NCI-H226 (cell line): ENCODE data around the gene TNFSF8.

ENCODE experiments used
- DNase-seq: peaks from one replicate; pipeline ENCODE4 v3.0.0-alpha.2; 2015

TNFSF8 gene

DNA sequence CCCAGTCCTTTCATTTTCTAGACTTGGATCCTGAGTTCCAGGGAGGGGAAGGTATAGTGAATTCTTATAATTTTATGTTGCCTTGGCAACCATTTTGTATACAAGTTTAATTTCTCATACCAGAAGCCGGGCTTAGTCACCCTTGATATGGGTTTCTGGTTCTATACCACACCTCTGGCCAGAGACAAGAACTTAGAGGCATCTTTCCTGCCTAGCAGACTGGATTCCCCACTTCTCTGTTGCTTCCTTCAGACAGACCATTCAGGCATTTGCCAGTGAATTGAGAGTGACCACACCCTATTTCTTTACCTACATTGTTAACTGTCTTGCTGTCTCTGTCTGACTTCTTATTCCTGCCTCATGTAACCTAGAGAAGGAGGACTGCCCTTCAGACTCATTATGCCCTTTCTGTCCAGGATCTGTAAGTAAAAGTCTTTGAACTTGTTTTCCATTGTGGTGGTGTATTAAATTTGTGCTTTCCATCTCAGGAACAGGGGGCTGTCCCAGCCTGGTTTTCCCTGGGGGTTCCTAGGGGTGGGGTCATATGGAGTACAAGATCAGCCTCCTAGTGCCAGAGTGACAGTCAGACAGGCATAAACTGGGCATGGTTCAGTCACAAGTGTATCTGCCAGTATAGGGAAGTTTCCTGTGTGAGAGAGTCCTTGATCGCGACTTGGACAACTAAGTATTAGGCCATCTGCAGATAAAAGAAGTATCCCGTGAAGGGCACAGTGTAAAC lies 27.4 kb downstream of the TNFSF8 start:
- peak; percentile 67 for DNase-seq

DNA sequence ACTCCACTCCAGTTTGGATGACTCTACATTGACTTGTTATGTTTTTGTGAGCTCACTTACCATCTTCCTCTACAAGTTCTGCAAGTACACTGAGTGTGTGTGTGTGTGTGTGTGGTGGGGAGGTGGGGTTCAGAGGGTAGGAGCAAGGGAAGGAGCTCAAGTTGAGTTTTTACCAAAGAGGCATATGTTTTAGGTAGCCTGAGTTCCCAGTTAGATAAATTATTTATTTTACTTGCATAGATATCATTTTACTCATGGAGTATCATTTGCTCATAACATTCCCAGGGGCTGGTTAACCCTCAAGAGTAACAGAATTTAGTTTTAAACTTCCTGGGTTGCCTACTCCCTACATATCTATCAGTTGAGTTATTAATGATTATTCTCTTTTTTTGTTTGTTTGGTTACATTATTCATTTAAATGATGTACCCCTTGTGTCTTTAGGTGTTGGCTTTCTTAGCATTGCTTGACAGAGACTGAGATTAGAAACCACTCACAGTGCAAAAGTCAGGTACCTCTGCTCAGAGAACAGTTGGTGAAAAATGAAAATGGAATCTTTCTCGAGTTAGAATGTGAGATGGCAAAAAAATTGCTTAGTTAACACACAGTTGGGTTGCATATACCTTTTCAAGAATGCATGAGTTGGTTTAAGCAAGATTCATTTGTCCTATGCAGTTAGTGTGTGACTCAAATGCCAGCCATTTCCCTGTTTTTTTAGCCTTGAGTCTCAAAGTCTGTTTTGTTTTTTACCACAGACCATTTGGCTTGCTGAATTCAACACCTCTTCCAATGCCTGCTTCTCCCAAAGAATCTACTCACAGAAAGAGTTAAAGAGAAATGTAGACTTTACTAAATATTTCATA lies 29.2 kb downstream of the TNFSF8 start:
- peak; percentile 65 for DNase-seq

DNA sequence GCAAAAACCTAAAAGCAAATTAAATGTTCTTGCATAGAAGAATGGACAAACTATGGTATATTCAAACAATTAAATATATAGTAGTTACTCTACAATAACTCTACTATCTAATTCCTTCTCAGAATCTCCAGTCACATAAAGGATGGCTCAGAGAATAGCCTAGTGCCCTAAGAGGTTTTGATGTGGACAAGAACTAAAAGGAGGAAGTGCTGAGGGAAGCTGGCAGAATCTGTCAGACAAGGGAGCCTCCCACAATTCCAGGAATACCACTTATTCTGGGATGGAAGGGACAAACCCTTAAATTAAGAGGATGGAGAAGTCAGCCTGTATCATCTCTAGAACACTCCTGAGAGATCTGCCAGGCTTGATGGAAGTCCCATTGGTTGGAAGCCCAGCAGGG lies 30.4 kb downstream of the TNFSF8 start:
- DNase-seq = no peak

GRCh38 chr9:114899461-114899860 lies 30.9 kb downstream of the TNFSF8 start:
- DNase-seq = peak; percentile 19

DNA sequence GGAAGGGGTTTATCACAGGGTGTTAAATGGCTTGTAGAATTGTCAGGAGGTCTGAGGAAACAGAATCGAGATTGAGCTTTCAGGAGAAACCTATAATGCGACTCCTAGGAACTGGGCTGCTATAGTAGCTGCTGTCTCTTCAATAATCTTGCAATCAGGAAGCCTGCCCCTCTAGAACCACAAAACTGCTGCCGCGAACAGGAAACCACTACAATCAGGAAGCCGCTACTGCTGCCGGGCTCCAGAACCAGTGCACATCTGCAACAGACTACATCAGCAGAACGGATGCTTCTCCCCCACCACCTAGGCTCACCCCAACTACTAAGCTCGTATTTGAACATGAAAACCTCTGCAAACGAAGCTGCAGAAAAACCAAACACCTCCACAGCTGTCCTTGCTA lies 31.6 kb downstream of the TNFSF8 start:
- no peak for DNase-seq

DNA sequence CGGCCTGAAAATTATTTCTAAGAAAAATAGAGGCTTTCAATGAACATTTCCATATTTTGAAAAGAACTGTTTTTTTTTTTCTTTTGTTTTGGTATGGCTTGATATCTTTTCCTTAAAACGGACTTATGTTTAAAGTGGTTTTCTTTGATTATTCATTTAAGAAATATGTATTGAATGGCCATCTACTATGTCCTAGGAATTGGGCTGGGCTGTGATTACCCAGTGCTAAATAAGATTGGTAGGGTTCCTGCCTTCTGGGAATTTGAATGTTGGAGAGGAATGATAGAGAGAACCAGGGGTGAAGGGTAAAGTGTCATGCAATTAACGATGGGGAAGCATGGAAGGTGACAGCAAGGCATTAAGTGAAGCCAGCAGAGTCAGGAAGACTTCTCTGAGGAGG lies 33.2 kb downstream of the TNFSF8 start:
- DNase-seq = no peak

DNA sequence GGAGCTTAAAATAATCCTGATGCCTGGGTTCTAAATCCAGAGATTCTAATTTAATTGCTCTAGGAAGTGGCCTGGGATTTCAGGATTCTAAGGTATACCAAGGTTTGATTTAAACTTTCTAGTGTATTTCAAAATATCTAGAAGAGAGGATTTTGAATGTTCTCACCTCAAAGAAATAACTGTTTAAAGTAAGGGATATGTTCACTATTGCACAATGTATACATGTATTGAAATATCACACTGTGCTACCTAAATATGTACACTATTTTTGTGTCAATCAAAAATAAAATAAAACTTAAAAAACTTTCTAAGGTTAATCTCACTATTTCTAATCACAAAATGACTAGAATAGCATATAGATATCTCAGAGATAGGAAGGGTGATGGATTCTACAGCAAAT lies 34.0 kb downstream of the TNFSF8 start:
- no peak for DNase-seq

GRCh38 chr9:114895521-114895991 lies 34.8 kb downstream of the TNFSF8 start:
- no peak for DNase-seq

- peak; percentile 95 for DNase-seq
These were observed 35.6 kb downstream of the TNFSF8 start for GRCh38 chr9:114894609-114895433.

- DNase-seq = peak; percentile 39
These were observed 36.2 kb downstream of the TNFSF8 start for GRCh38 chr9:114894206-114894605.

GRCh38 chr9:114893221-114894010 lies 37.0 kb downstream of the TNFSF8 start:
- peak; percentile 56 for DNase-seq

- no peak for DNase-seq
These were observed 40.6 kb downstream of the TNFSF8 start for GRCh38 chr9:114889802-114890224.

- DNase-seq = no peak
These were observed 41.8 kb downstream of the TNFSF8 start for GRCh38 chr9:114888607-114889006.

DNA sequence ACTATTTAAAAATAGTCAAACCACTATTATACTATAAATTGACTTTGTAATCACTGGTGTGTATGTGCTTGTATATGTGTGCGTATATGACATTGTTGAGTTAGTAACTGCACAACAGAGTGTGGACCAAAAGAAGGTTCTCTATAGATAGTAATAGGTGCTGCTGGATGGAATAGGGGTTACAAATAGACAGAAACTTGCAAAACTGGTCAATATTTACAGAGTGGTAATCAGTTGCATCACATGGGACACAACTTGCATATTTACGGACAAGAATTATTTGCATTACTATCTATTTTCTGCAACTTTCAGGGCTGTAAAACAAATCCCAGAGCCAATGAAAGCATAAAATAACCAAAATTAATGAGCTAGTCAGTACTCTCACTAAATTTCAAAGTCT lies 42.4 kb downstream of the TNFSF8 start:
- DNase-seq = no peak

GRCh38 chr9:114884787-114885452 lies 45.5 kb downstream of the TNFSF8 start:
- peak; percentile 39 for DNase-seq

- no peak for DNase-seq
These were observed 46.7 kb downstream of the TNFSF8 start for GRCh38 chr9:114883709-114884108.

DNA sequence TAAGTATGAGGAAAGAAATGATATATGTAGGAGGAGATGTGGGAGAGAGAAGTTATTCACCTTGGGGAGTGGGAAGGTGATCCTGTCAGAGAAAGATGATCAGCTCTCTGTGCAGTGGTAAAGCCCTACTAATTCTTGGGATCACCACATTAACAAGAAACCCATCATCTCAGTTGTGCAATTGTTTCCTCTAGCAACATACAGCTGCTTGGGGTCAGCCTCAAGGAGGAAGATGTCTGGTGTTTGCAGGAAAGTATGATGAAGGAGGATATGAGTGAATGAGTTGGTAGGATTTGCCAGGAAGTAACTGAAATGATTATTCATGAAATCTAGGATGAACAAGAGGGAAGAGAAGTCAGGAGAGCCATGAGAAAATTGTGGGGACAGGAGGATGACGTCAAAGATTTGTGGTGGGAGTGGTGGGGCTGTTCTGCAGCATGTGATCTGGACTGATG lies 50.1 kb downstream of the TNFSF8 start:
- no peak for DNase-seq

- DNase-seq = no peak
These were observed 51.4 kb downstream of the TNFSF8 start for GRCh38 chr9:114878879-114879564.

GRCh38 chr9:114869845-114870244 lies 60.5 kb downstream of the TNFSF8 start:
- DNase-seq = no peak

DNA sequence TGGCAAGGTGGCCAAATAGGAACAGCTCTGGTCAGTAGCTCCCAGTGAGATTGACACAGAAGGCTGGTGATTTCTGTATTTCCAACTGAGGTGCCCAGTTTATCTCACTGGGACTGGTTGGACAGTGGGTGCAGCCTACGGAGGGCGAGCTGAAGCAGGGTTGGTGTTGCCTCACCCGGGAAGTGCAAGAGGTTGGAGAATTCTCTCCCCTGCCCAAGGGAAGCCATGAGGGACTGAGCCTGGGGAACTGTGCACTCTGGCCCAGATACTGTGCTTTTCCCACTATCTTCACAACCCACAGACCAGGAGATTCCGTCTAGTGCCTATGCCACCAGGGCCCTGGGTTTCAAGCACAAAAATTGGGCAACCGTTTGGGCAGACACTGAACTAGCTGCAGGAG lies 61.0 kb downstream of the TNFSF8 start:
- DNase-seq = no peak

DNA sequence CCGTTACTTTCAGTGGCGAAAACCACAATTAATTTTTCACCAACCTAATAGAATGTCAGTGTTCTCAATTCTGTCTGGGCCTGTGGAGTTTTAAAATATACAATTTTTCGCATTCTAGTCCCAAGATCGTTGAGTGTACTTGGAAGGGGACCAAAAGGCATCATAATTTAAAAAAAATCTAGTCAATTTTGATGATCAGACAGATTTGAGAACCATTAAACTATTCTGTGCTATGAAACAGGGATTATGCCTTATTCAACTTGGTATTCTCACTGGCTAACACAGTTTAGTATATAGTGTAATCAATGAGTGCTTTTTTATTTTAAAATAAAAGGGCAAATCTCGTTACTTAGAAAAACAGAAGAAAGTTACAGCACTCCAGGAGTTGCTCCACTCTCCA lies 63.1 kb downstream of the TNFSF8 start:
- no peak for DNase-seq
